CD1c-positive myeloid dendritic cell (primary cell): ENCODE data around the gene PITX2.

Experiments used
- DNase-seq: peaks from one replicate; pipeline ENCODE4 v3.0.0-alpha.2; 2016; ENCODE audit errors: extremely low spot score

The PITX2 gene

DNA sequence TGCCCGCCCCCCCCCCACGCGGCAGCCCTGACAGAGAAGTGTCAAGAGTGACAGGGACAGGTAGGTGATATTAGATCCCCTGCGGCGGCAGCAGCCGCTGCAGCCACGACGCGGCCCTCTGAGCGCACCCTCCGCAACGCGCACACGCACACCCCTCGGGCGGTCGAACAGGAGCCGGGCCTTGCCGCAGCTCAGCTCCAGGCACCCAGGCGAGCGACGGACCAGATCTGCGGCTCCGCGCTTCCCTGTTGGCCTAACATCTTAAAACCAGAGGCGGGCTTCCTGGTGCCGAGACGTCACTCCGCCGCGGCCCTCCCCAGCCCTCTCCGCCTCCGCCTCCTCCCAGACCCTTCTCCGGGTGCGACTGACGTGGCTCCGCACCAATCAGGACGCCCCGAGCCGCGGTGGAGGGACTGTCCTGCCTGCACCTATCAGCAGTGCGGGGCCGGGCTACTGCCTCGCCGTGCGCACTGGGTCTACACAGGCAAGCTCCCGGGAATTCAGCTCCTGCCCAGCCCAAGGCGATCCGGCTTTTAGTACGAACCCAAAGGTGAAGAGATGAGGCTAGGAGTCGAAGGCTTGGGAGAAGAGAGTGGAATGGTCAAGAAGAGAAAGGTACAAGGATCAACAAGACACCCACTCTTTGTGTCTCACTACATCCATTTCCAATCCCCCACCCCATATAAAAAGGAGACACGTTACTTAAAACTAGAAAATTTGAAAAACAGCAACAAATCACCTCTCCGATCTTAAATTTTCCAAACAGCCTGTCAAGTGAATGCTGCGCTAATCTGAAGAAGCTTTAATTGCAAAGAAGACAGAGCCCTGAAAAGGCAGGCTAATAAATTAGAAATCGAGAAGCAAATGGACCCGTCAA, at the start of gene PITX2:
TSS of gene PITX2 (minus strand) at position 237 of the 877 bp plus-strand sequence. CDS start 617 bp downstream, outside the sequence.
- DNase-seq, result peak; percentile 17

DNA sequence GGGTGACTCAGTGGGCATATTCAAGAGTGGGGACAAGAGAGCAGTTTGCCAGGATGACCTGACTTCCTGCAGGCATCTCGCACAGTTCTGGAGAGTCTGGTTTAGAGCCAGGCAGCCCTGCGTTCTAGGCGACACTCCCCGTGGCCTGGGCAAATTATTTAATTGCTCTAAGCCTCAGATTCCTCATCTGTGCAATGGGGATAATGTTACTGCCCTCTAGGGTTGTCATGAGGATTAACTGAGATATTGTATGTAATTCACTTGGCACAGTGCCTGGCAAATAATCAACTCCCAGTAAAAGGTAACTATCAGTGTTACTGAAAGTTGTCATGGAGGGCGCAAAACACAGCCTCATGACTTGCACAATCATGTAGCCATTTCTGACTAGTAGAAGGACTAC, 48.8 kb upstream of the PITX2 start:
- DNase-seq, result no peak

DNA sequence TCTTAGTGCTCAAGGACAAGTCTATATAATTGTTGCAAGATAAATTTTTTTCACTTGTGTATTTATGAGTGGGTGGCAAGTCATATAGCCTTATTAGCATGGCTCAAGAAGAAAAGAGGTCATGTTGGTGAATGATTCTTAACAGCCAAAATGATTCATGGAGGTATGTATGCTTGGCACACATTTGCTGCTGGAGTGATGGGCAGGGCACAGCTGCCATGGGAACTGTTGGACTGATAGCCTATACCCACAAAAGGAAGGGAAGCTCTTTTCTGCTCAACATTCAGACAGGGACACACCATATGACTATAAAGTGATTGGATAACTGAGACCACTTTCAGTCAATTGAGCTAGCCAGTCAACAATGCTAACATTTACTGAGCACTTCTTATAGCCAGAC, 46.8 kb upstream of the PITX2 start:
- no peak for DNase-seq

DNA sequence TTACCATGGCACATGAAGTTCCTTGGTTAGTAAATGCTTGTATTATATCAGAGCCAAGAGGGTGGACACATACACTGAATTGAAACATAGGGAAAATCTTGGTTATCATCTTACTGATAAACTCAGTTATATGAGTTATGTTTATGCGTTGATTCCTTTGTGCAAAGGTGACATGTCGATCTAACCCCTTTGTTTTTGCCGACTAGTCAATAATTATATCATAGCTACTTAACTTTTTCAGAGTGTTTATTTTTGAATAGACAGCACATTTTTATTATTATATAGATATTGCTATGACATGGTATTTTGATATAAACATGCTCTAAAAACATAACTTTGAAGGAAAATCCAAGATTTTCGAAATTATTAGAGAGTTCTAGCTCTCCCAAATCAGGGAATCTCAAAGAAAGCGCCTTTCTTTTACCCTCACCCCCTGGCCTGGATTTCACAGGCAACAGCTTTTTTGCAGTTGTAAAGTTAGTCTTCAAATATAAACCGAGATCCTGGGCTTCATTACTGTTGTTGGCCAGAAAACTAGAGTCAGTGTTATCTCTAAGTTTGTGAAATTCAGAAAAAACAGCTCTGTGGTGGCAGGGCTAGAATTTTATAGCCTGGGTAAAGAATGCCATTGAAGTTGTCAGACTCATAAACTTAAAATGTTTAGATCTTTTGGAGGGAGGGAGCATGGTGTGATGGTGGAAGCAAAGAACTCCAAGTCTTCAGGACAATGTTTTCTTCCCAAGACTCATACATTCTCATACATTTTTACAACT, 45.8 kb upstream of the PITX2 start:
- no peak for DNase-seq

DNA sequence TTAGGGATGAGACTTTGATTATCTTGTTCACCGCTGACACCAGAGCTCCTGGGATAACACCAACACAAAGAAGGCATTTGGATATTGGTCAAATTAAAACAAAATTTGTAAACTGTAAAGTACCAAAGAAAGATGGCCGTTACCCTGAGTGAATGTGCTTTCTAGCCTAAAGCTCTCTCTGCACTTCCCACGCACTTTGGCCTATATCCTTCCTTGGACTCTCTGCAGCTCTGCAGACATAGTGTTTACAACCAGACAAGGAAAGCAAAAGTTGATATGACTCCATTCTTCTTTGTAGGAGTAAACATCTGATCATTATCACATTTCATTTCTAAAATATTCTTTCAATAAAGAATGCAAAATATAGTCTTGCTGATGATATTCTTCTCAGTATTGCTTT, 44.8 kb upstream of the PITX2 start:
- DNase-seq, result no peak

DNA sequence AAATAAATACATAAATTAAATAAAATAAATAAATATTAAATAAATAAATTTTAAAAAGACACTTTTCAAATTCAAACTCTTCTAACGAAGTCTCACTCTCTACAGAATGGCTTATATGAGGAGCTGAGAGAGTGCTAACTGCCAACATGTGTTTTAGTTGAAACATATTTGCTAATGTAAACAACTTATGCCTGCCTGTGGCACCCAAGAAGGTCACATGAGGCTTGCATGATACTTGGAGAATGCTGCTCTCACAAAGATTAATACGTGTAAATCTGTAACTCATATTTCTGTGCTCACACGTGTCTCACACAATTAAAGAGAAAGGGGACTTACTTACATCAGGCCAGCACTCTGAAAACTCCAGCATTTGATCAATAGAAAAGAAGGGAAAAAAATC, 43.2 kb upstream of the PITX2 start:
- DNase-seq, result no peak

DNA sequence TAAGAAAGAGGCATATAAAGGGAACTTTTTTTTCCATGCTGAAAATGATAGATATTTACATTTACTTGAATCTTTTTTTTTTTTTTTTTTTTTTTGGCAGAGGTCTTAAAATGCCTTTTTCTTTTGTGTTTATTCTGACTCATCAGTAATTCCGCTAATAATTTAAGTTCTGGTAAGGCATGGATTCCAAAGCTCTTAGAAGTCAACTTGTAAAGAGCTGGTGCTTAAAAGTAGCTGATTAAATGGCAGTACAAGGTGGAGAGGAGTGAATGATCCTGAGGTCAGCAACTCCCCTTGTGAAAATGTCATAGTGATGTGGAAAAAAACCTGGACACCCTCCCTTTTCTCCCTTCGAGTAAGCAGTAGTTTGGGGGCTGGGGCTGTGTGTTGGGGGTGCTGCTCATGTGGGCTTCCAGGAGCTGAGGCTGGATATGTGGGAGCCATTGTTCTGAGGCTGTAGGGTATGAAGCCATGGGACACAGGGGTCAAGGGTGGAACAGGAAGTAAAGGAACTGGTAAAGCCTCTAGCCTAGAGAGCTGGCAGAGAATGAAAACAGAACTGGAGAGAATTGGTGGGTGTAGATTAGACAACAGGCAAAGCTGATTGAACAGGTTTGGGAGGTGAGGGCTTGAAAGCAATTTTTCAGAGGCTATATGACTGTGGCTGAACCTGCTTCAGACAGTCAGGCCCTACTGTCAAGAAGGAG, 41.0 kb upstream of the PITX2 start:
- DNase-seq, result no peak

DNA sequence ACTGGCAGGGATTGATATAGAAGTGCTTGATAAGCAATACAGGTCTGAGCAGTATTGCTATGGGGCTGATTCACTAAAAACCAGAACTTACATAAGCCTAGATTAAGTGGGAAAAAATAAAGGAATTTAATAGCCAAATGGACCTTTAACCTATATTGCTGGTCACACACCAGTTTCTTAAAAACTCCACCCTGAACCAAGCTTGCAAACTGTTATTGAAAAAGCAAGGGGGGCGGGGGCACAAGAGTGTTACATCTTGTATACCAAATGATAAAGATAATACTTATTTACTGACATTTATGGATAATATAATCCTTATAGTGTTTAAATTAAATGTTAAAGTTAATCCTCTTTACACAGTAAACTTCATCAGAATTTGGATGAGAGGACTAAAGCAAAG, 40.3 kb upstream of the PITX2 start:
- DNase-seq, result no peak

DNA sequence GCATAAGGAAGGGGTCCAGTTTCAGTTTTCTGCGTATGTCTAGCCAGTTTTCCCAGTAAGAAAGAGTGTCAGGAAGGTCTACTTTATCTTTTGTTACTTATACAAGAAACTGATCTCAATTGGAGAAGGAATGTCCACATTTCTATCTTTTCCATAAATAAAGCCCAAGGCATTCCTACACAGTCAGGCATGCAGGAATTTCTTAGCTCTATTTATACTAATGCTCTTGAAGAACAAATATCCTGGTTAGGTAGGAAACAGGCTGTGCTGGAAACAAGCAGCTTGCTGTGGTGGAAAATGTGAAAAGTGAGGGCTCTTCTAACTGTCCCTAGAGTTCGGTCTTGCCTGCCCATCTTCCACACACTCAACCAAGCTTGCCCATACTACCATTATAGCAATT, 37.9 kb upstream of the PITX2 start:
- no peak for DNase-seq

DNA sequence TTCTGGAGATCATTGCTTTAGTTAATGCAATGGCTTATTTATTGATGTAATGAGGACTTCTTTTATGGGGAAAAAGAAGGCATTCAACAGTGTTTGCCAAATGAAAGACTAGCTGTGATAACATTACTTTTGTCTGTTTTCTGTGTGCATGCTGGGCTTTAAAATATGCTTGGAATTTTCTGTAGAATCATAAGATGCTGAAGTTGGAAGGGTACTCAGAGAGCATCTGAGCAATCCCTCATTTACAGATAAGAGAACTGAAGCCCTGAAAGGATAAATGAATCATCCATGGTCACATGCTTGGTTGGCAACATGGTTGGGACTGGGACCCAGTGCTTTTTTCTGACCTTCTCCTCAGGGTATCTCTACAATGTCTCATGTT, 31.4 kb upstream of the PITX2 start:
- no peak for DNase-seq

DNA sequence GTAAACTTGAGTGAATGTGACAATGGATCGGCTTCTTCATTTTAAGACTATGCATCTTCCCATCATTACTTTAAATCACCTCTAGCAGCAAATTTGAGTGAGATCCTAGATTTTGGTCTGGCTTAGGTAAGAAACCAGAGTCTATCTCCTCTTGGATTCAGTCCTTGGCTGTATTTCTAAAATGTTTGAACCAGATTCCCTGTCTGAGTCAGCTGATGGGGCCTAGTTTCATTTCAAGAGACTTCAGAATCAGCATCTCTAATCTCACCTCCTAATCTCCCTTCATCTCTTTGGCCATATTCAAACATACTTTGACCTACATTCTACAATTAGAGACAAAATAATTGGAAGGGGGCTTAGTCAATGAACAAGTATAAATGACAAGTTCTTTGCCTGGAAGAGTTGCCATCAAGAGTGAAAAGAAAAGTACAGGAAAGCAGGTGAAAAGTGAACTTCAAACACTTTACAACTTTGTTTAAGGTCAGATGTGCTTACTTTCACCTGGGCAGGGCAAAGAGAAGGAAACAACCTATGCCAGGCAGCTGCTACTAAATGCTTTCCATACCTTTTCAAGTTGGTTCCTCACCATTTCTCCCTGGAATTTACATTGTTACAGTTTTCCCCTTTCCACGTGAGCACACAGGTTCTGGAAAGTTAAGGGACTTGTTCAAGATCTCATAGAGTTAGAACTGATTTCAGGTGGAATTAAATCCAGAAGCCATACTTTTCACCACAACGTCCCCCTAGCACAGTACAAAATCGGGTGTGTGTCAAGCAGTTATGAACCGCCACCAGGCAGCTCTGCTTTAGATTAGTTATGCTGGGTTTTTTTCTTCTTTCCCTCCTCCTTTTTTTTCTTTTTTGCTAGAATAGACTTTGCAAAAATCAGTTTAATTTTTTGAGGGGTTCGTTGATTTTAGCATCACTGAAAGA, 30.7 kb upstream of the PITX2 start:
- DNase-seq, result no peak

DNA sequence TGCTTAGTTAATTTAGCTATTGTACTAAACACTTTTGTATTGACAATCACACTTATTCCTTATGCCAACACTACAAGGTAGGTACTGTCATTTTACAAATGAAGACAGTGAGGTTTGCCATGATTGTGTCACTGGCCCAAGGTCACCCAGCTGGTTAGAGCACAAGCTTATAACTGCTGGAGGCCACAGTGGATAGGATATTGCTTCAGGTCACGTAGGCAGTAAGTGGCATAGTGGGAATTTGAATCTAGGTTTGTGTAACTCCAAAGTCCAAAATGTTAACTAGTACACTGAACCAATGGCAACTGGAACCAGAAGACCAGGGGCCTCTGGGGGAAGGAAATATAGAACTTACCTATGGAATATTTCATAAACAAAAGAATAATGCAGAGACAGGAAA, 21.1 kb upstream of the PITX2 start:
- DNase-seq, result no peak

DNA sequence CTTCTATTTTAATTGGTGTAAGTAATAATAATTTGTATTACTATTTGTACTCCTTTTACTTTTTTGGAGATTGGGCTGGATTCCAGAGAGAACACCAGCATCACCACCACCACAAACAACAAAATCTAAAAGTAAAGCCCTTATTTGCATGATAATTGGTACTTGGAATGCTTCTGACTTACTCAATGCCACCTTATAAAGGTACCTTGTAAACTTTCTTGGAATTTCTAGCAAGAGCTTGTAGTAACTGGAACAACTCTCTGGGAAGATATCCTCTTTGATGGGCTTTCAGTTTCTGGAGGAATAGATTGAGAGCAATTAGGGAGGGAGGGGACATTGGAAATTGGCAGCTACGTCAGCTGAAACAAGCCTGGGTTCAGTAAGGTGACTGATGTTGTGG, 20.2 kb upstream of the PITX2 start:
- no peak for DNase-seq

DNA sequence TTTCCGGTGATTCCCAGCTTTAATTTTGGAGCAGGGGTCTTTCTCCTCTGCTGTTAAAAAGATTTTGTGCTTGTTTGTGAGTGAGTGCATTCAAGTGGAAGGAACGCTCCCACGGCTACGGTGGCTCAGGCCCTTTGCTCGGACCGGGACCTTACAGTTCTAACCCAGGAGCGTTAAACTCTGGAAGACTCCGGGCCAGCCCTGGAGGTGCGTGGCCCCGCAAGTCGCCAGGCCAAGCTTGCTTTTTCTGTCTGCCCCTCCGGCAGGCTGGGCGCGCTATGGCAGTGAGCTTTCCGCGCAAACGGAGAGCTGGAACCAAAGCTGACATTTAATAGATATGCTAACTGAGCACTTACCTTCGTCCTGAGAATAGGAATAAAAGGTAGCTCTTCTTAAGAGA, 18.3 kb upstream of the PITX2 start:
- no peak for DNase-seq

DNA sequence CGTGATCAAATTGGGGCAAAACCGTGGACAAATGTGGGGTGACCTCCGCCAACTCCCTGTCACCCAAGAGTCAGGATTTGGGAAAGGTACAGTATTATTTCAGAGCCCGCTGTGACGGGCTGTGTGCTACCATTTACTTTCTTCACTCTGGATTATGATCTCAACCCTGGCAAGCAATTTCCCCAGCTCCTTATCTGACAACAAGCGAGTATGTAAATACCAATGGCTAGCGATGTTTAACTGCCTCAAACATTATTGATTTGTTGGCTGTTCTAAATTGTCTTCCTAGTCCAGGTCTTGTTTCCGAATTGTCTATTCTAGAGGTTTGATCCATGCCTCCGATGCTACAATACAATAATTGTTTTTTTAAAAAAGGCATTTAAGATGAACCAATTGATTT, 17.7 kb upstream of the PITX2 start:
- DNase-seq, result no peak

DNA sequence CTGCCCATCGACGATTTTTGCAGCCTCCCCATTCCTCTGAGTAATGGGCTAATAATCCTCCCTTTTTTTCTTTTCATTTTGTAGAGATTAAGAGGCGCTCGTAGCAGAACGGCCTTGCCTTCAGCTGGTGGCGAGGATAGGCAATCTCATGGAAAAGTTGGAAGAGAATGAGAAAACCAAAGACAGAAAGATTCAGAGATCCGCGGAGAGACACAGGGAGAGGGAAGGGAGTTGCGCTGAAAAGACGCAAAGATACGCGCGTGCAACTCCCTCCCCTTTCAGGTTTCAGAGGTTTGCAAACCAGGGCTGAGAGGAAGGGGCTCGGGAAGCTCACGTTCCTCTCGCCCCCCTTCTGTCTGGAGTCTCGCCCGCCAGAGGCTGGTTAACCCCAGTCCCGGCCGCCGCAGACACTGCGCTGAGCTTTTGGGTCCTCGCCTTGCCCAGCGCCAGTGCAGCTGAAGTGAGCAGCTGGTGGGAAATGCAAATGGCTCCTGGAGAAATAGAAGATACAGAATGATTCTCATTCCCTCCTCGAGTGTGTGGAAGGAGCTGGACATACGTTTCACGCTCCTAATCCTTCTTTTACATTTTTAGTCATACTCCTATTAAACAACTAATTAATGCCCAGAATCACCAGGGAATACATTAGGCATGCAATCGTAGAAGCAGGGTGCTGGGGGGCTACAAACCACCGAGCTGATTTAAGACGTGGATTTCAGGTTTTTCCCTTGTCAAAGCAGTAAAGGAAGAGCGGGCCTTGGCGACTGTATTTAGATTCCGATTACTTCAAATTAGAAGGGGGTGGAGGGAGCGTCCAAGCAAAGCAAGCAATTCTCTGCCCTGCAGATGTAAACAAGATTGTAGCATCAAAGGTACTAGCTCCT, 16.6 kb upstream of the PITX2 start:
- no peak for DNase-seq

DNA sequence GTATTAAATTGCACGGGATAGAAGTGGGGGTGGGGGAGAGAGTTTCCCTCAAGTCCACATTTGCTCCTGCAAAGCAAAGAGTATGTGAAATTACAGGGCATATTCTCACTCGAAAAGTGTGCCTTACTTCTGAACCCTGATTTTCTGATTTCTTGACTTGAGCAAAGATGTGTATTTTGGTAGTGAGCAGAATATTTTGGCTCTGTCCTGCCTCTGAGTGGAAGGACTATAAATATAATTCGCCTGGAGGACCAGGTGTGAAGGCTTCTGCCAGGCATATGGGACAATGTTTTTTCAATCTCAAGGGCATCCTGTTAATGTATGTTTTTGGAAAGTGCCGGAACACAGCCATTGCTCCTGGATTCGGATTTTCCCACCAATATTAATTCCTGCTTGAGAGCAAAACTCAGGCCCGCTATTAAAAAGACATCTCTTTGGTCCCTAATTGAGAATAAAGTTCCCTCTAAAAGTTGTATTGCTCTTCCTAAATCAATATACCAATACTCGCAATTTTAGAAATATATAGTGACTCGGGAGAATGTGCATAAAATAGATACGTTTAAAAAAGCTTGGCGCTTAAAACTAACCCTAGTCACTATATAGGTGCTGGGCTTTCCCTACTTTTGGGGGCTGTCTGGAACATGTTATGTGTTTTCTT, 15.3 kb upstream of the PITX2 start:
- DNase-seq, result no peak

DNA sequence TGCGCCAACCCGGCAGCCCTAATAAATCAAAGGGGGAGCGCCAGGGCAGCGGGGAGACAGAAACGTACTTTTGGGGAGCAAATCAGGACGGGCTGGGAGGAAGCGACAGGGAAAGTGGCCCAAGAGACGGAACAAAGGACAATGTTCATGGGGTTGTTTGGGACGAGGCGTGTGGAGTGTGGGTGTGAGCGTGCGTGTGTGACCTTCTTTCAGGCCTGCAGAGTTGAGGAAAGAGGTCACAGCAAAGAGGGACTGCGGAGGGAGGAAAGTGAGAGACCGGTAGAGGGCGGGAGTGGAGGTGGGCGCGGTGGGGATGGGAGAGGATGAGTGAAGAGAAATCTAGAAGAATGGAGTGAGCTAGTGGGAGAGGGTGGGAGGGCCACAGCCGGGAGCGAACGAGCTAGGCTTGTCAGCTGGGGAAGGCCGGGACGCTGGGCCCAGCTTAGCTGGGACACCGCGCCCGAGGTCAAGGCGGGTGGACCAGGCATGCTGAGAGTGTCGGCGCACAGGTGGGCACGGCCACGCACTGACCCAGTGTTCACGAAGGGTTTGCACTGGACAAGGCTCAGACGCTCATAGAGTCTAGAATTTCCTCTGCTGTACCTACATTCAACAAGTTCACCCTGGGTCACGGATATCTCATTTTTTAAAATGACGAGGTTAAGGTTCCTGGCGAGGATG, 14.7 kb upstream of the PITX2 start:
- DNase-seq, result no peak

DNA sequence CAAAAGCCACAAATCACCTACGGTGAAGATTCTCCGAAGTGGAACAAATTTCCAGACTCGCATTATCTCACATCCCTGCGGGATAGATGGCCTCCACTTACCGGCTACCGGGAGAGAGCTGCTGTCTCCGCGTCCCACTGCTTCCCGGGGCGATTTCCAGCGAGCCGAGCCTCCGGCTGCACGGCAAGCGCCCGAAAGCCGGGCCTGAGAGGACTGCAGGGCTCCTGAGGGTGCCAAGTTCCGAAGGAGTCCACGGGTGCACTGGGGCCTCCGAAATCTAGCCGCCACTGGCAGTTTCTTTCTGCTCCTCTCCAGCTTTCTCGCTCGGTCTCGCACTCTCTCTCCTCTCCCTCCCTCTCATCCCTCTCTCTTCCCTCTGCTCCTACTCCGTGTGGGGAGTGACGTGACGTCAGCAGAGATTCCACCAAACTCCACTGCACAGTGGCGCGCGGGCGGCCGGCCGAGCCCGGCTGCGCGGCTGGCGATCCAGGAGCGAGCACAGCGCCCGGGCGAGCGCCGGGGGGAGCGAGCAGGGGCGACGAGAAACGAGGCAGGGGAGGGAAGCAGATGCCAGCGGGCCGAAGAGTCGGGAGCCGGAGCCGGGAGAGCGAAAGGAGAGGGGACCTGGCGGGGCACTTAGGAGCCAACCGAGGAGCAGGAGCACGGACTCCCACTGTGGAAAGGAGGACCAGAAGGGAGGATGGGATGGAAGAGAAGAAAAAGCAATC, 14.0 kb upstream of the PITX2 start:
- no peak for DNase-seq
